Body of pancreas (tissue), 4 donors: ENCODE results near the gene AKAP7.

Source experiments
- POLR2A ChIP-seq, 3 donors: fragments of 450-650 bp; IDR thresholded peaks; one replicate each; pipeline ENCODE4 v1.6.1; 2016; ENCODE audit warnings: antibody characterized with exemption in 3 of 3, mild to moderate bottlenecking in 2 of 3
- TF ChIP-seq, protein P1 (sequence below), 7 experiments: fragments of 450-650 bp in 4 of 7; fragments of 200-600 bp in 3 of 7; sonication (generic) in 3 of 7; IDR thresholded peaks; one replicate each; pipeline ENCODE4 v1.5.1; 2016 to 2019; ENCODE audit warnings: antibody characterized with exemption in 7 of 7

DNA sequence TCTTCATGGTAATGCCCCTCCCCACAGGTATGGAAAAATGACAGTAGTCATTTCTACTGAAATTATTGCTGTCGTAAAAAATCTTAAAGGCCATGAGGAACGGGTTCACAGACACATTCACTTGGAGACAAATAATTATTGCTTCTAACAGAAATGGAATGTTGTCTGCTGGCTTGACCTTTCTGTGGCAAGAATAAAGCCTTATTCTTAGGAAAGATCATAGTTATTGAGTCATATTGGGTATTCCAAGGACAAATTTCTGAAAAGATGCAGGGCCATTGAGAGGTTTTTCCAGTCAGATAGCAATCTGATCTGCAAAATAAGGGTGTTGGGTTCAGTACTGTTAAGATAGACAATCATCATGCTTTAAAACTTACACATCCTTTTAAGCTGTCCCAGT lies 29.2 kb downstream of the AKAP7 start:
- TF ChIP-seq, protein P1, sequence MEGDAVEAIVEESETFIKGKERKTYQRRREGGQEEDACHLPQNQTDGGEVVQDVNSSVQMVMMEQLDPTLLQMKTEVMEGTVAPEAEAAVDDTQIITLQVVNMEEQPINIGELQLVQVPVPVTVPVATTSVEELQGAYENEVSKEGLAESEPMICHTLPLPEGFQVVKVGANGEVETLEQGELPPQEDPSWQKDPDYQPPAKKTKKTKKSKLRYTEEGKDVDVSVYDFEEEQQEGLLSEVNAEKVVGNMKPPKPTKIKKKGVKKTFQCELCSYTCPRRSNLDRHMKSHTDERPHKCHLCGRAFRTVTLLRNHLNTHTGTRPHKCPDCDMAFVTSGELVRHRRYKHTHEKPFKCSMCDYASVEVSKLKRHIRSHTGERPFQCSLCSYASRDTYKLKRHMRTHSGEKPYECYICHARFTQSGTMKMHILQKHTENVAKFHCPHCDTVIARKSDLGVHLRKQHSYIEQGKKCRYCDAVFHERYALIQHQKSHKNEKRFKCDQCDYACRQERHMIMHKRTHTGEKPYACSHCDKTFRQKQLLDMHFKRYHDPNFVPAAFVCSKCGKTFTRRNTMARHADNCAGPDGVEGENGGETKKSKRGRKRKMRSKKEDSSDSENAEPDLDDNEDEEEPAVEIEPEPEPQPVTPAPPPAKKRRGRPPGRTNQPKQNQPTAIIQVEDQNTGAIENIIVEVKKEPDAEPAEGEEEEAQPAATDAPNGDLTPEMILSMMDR (IDR thresholded peaks at IDR 0.05) = no peak
- TF ChIP-seq POLR2A (IDR thresholded peaks at IDR 0.05) = no peak
